ENCODE data around the gene WDCP. TPM values are rescaled to one million over a fixed set of nuclear protein-coding genes. Genes with fewer than 3 reads are reported as not detected.
"Not testable (repeated sequence)": the region's sequence is repeated elsewhere in the genome, so short reads cannot be mapped to it uniquely, and the experiment has no call there.

WDCP gene
- total and polyA plus RNA-seq, 7 donors, result 1.2 to 10.0 (median 3.7) TPM

GRCh38 chr2:24016376-24016761 is 30.8 kb downstream of the WDCP start:
- H3K4me1 ChIP-seq, result no peaks in the 10 kb centered on the region

GRCh38 chr2:24015562-24016375 is 31.4 kb downstream of the WDCP start:
- TF ChIP-seq, protein P1, sequence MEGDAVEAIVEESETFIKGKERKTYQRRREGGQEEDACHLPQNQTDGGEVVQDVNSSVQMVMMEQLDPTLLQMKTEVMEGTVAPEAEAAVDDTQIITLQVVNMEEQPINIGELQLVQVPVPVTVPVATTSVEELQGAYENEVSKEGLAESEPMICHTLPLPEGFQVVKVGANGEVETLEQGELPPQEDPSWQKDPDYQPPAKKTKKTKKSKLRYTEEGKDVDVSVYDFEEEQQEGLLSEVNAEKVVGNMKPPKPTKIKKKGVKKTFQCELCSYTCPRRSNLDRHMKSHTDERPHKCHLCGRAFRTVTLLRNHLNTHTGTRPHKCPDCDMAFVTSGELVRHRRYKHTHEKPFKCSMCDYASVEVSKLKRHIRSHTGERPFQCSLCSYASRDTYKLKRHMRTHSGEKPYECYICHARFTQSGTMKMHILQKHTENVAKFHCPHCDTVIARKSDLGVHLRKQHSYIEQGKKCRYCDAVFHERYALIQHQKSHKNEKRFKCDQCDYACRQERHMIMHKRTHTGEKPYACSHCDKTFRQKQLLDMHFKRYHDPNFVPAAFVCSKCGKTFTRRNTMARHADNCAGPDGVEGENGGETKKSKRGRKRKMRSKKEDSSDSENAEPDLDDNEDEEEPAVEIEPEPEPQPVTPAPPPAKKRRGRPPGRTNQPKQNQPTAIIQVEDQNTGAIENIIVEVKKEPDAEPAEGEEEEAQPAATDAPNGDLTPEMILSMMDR (IDR thresholded peaks at IDR 0.05), result no peak
- no peak for TF ChIP-seq EP300 (IDR thresholded peaks at IDR 0.05)
- TF ChIP-seq POLR2AphosphoS5 (IDR thresholded peaks at IDR 0.05), result no peak
- no peak for TF ChIP-seq POLR2A (IDR thresholded peaks at IDR 0.05)
- peaks cover under 1 to 21% (median 3%) of the 10 kb centered on the region in 3 donors for H3K27me3 ChIP-seq
- H3K9me3 ChIP-seq, result no peaks in the 10 kb centered on the region
- no peak for DNase-seq
- intact Hi-C loops (cut with DNase I), result no loop called here
- H3K36me3 ChIP-seq, result no peaks in the 10 kb centered on the region
- 84 to 86% methylated on average over 11 of the region's 11 CpGs for WGBS, 2 donors
- no peaks in the 10 kb centered on the region for H3K4me1 ChIP-seq
- no peak overlapping the region for H3K4me3 ChIP-seq
- no peak overlapping the region for H3K27ac ChIP-seq

More at GRCh38 chr2:24016376-24016761, 30.8 kb downstream of the WDCP start:
- no peak overlapping the region for H3K27ac ChIP-seq
- intact Hi-C loops (cut with DNase I), result no loop called here
- 85 to 87% methylated on average over 9 of the region's 9 CpGs for WGBS, 2 donors
- no peaks in the 10 kb centered on the region for H3K36me3 ChIP-seq
- H3K27me3 ChIP-seq, result peaks cover 0 to 15% (median 0%) of the 10 kb centered on the region in 3 donors
- H3K9me3 ChIP-seq, result no peaks in the 10 kb centered on the region
- TF ChIP-seq, protein P1 (IDR thresholded peaks at IDR 0.05), result no peak
- TF ChIP-seq POLR2A (IDR thresholded peaks at IDR 0.05) (no peak), EP300 (IDR thresholded peaks at IDR 0.05) (no peak), POLR2AphosphoS5 (IDR thresholded peaks at IDR 0.05) (no peak)
- DNase-seq, result no peak
- H3K4me3 ChIP-seq, result no peak overlapping the region

DNA sequence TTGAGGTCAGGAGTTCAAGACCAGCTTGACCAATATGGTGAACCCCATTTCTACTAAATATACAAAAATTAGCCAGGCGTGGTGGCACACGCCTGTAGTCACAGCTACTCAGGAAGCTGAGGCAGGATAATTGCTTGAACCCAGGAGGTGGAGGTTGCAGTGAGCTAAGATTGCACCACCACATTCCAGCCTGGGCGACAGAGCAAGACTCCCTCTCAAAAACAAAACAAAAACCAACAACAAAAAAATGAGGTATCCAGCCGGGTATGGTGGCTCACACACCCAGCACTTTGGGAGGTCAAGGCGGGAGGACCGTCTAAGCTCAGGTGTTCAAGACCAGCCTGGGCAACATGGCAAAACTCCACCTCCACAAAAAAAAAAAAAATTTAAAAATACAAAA is 32.3 kb downstream of the WDCP start:
- H3K27me3 ChIP-seq, result peaks cover 9 to 29% (median 9%) of the 10 kb centered on the region in 3 donors
- H3K36me3 ChIP-seq; DNase-seq; H3K4me1 ChIP-seq; H3K4me3 ChIP-seq; H3K27ac ChIP-seq; intact Hi-C loops (cut with DNase I); H3K9me3 ChIP-seq: not testable (repeated sequence)
- 93% methylated on average over 6 of the region's 6 CpGs for WGBS, 2 donors

GRCh38 chr2:24012521-24013188 is 34.5 kb downstream of the WDCP start:
- TF ChIP-seq EP300 (IDR thresholded peaks at IDR 0.05) (no peak), POLR2A (IDR thresholded peaks at IDR 0.05) (no peak), POLR2AphosphoS5 (IDR thresholded peaks at IDR 0.05) (no peak)
- TF ChIP-seq, protein P1 (IDR thresholded peaks at IDR 0.05), result no peak
- Histone ChIP-seq H3K27me3 (peaks cover 13 to 40% (median 14%) of the 10 kb centered on the region in 3 donors), H3K9me3 (no peaks in the 10 kb centered on the region), H3K4me1 (peaks cover 0 to 13% (median 11%) of the 10 kb centered on the region in 4 donors), H3K27ac (no peak overlapping the region), H3K36me3 (no peaks in the 10 kb centered on the region), H3K4me3 (no peak overlapping the region)
- intact Hi-C loops (cut with DNase I), result no loop called here
- 80 to 82% methylated on average over 9 of the region's 9 CpGs for WGBS, 2 donors
- DNase-seq, result no peak
